Liver (tissue), 9 donors: Measurements from ENCODE around the gene KCNMB2. TPM values are rescaled to one million over a fixed set of nuclear protein-coding genes. Genes with fewer than 3 reads are reported as not detected.

Experiments
- DNase-seq: peaks from one replicate; pipeline ENCODE4 v3.0.0-alpha.2; 2017; ENCODE audit warnings: low spot score
- H3K27ac ChIP-seq, 2 donors: one replicate each; pipeline ENCODE4 v1.7.0; 2013; ENCODE audit warnings: inconsistent platforms in 2 of 2, low read length in 2 of 2, control low read depth in 1 of 2, low read depth in 1 of 2, mild to moderate bottlenecking in 1 of 2
- H3K27me3 ChIP-seq, 4 donors: one replicate each; pipeline versions ENCODE4 v1.6.1 to v1.7.0; 2013; ENCODE audit warnings: low read length in 3 of 4, inconsistent platforms in 1 of 4, mild to moderate bottlenecking in 1 of 4, moderate library complexity in 1 of 4; ENCODE audit not compliant: control insufficient read depth in 4 of 4, insufficient read depth in 4 of 4
- H3K36me3 ChIP-seq, 4 donors: one replicate each; pipeline versions ENCODE4 v1.6.1 to v1.7.0; 2013; ENCODE audit warnings: low read length in 3 of 4, mild to moderate bottlenecking in 3 of 4, low read depth in 1 of 4, moderate library complexity in 1 of 4; ENCODE audit not compliant: control insufficient read depth in 4 of 4, insufficient read depth in 3 of 4
- H3K4me1 ChIP-seq, 4 donors: one replicate each; pipeline versions ENCODE4 v1.6.1 to v1.7.0; 2013; ENCODE audit warnings: low read length in 3 of 4, mild to moderate bottlenecking in 3 of 4, moderate library complexity in 1 of 4; ENCODE audit not compliant: control insufficient read depth in 4 of 4, insufficient read depth in 4 of 4
- H3K4me3 ChIP-seq, 3 donors: one replicate each; pipeline versions ENCODE4 v1.6.1 to v1.7.0; 2013; ENCODE audit warnings: low read length in 3 of 3, control low read depth in 1 of 3, low read depth in 1 of 3, mild to moderate bottlenecking in 1 of 3
- H3K9ac ChIP-seq, 2 donors: one replicate each; pipeline ENCODE4 v1.7.0; 2013; ENCODE audit warnings: low read length in 2 of 2, mild to moderate bottlenecking in 2 of 2, moderate library complexity in 2 of 2, control low read depth in 1 of 2, low read depth in 1 of 2
- H3K9me3 ChIP-seq, 4 donors: one replicate each; pipeline versions ENCODE4 v1.6.1 to v1.7.0; 2013; ENCODE audit warnings: low read length in 3 of 4; ENCODE audit not compliant: control insufficient read depth in 4 of 4
- EGR1 ChIP-seq, 2 donors: IDR thresholded peaks; 2 replicates each; pipeline ENCODE4 v1.6.1; 2016 to 2018; ENCODE audit warnings: antibody characterized with exemption in 2 of 2, low read depth in 2 of 2
- FOXA1 ChIP-seq: IDR thresholded peaks from 2 replicates; pipeline ENCODE4 v1.6.1; 2016; ENCODE audit warnings: antibody characterized with exemption
- FOXA2 ChIP-seq: IDR thresholded peaks from 2 replicates; pipeline ENCODE4 v1.6.1; 2016; ENCODE audit warnings: antibody characterized with exemption
- GABPA ChIP-seq, 2 donors: IDR thresholded peaks in 1 of 2; conservative IDR thresholded peaks in 1 of 2; 2 replicates each; pipeline ENCODE4 v1.6.1; 2016; ENCODE audit warnings: antibody characterized with exemption in 2 of 2, mild to moderate bottlenecking in 1 of 2, moderate library complexity in 1 of 2
- HNF4A ChIP-seq, 2 donors: conservative IDR thresholded peaks; 2 replicates each; pipeline ENCODE4 v1.6.1; 2016; ENCODE audit warnings: antibody characterized with exemption in 2 of 2, mild to moderate bottlenecking in 2 of 2
- HNF4G ChIP-seq: IDR thresholded peaks from 2 replicates; pipeline ENCODE4 v1.6.1; 2016; ENCODE audit warnings: antibody characterized with exemption
- JUND ChIP-seq, 2 donors: IDR thresholded peaks; 2 replicates each; pipeline ENCODE4 v1.6.1; 2016; ENCODE audit warnings: antibody characterized with exemption in 2 of 2
- NR2F2 ChIP-seq: IDR thresholded peaks from 2 replicates; pipeline ENCODE4 v1.6.1; 2016; ENCODE audit warnings: antibody characterized with exemption
- RAD21 ChIP-seq, 2 donors: IDR thresholded peaks; 2 replicates each; pipeline ENCODE4 v1.6.1; 2016; ENCODE audit warnings: antibody characterized with exemption in 2 of 2, mild to moderate bottlenecking in 2 of 2
- RXRA ChIP-seq, 2 donors: IDR thresholded peaks; 2 replicates each; pipeline ENCODE4 v1.6.1; 2017 to 2018; ENCODE audit warnings: antibody characterized with exemption in 2 of 2, mild to moderate bottlenecking in 1 of 2
- SP1 ChIP-seq: IDR thresholded peaks from 2 replicates; pipeline ENCODE4 v1.6.1; 2018; ENCODE audit warnings: antibody characterized with exemption, mild to moderate bottlenecking
- TAF1 ChIP-seq: conservative IDR thresholded peaks from 2 replicates; pipeline ENCODE4 v1.6.1; 2016; ENCODE audit warnings: antibody characterized with exemption, mild to moderate bottlenecking
- YY1 ChIP-seq: IDR thresholded peaks from 2 replicates; pipeline ENCODE4 v1.6.1; 2016; ENCODE audit warnings: antibody characterized with exemption, mild to moderate bottlenecking
- polyA plus RNA-seq, 2 donors: library from polyadenylated mRNA; stranded (reverse) in 1 of 2; unstranded in 1 of 2; fragments of 200-250 nt in 1 of 2; fragments of >200 nt in 1 of 2; fragmentation: Nextera tagmentation in 1 of 2; extraction: Ambion mirVana in 1 of 2; gene quantifications; one replicate each; pipeline versions ENCODE4 v1.2.1 to v1.2.3, GENCODE V29; 2013 to 2015
- total RNA-seq, 2 donors: library from RNA; depleted of rRNA; stranded (reverse); fragments of >200 nt; gene quantifications; one replicate each; pipeline ENCODE4 v1.2.3, GENCODE V29; 2014
- TF ChIP-seq, protein P1 (sequence below): IDR thresholded peaks from 2 replicates; pipeline ENCODE4 v1.6.1; 2016; ENCODE audit warnings: antibody characterized with exemption, mild to moderate bottlenecking
- TF ChIP-seq, protein P2 (sequence below): IDR thresholded peaks from 2 replicates; pipeline ENCODE4 v1.6.1; 2016; ENCODE audit warnings: antibody characterized with exemption
- TF ChIP-seq, protein P3 (sequence below): IDR thresholded peaks from 2 replicates; pipeline ENCODE4 v1.6.1; 2016; ENCODE audit warnings: antibody characterized with exemption
- TF ChIP-seq, protein P4 (sequence below): IDR thresholded peaks from 2 replicates; pipeline ENCODE4 v1.6.1; 2016; ENCODE audit warnings: antibody characterized with exemption
- TF ChIP-seq, protein P5 (sequence below): fragments of 150-350 bp; IDR thresholded peaks from 2 replicates; pipeline ENCODE4 v1.5.1; 2017; ENCODE audit warnings: improper control_type of control experiment, low read depth, low read length; ENCODE audit not compliant: missing input control
- donor health status: healthy.
- donor health status: healthy.
- donor health status: healthy.
- donor health status: healthy.
- donor health status: healthy.

KCNMB2 gene
- total and polyA plus RNA-seq, 4 donors = 0.08 to 0.33 (median 0.16) TPM; not detected in 1

DNA sequence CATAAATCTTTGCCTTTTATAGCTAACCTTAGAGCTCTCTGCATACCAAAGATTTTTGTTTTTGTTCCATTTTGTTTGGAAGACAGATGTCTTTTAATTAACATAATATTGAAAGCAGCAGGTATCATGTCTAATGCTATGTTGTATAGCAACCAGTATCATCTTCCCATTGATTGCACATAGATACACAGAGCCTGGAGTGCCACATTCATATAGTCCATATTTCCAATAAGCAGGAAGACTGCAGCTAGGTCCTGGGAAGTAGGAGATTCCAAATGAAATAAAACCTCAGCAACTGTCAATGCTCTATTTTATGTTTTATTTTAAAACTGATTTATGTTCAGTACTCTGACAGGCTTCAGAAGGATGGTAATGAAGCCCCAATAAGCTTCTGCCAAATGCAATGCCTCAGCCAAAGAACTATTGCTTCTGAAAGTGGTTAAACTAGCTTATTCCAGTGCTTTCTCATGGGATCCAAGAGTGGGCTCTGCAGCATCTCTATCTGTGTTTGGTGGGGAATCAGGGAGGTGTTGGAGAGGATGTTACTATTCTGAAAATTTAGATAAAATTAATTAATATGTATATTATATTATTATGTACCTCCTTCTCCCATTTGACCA, 6.5 kb upstream of the KCNMB2 start:
- H3K4me3 ChIP-seq = no peak overlapping the region
- no peaks in the 10 kb centered on the region for H3K9me3 ChIP-seq
- no peak overlapping the region for H3K27ac ChIP-seq
- H3K4me1 ChIP-seq = no peaks in the 10 kb centered on the region
- H3K9ac ChIP-seq = no peak overlapping the region
- no peaks in the 10 kb centered on the region for H3K36me3 ChIP-seq
- DNase-seq = no peak
- TF ChIP-seq SP1 (no peak), HNF4G (no peak), HNF4A (conservative IDR thresholded peaks at IDR 0.05) (no peak), FOXA1 (no peak), TAF1 (no peak), RAD21 (IDR thresholded peaks at IDR 0.05) (no peak), YY1 (no peak), NR2F2 (no peak), JUND (IDR thresholded peaks at IDR 0.05) (no peak), FOXA2 (no peak), GABPA (IDR thresholded peaks at IDR 0.05 in 1 of 2, conservative IDR thresholded peaks at IDR 0.05 in 1 of 2) (no peak), RXRA (IDR thresholded peaks at IDR 0.05) (no peak), EGR1 (IDR thresholded peaks at IDR 0.05; ENCODE audit: low read depth in 2 of 2) (no peak)
- TF ChIP-seq, protein P1, sequence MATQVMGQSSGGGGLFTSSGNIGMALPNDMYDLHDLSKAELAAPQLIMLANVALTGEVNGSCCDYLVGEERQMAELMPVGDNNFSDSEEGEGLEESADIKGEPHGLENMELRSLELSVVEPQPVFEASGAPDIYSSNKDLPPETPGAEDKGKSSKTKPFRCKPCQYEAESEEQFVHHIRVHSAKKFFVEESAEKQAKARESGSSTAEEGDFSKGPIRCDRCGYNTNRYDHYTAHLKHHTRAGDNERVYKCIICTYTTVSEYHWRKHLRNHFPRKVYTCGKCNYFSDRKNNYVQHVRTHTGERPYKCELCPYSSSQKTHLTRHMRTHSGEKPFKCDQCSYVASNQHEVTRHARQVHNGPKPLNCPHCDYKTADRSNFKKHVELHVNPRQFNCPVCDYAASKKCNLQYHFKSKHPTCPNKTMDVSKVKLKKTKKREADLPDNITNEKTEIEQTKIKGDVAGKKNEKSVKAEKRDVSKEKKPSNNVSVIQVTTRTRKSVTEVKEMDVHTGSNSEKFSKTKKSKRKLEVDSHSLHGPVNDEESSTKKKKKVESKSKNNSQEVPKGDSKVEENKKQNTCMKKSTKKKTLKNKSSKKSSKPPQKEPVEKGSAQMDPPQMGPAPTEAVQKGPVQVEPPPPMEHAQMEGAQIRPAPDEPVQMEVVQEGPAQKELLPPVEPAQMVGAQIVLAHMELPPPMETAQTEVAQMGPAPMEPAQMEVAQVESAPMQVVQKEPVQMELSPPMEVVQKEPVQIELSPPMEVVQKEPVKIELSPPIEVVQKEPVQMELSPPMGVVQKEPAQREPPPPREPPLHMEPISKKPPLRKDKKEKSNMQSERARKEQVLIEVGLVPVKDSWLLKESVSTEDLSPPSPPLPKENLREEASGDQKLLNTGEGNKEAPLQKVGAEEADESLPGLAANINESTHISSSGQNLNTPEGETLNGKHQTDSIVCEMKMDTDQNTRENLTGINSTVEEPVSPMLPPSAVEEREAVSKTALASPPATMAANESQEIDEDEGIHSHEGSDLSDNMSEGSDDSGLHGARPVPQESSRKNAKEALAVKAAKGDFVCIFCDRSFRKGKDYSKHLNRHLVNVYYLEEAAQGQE = no peak
- TF ChIP-seq, protein P2, sequence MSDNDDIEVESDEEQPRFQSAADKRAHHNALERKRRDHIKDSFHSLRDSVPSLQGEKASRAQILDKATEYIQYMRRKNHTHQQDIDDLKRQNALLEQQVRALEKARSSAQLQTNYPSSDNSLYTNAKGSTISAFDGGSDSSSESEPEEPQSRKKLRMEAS = no peak
- TF ChIP-seq, protein P3, sequence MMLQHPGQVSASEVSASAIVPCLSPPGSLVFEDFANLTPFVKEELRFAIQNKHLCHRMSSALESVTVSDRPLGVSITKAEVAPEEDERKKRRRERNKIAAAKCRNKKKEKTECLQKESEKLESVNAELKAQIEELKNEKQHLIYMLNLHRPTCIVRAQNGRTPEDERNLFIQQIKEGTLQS = no peak
- TF ChIP-seq, protein P4, sequence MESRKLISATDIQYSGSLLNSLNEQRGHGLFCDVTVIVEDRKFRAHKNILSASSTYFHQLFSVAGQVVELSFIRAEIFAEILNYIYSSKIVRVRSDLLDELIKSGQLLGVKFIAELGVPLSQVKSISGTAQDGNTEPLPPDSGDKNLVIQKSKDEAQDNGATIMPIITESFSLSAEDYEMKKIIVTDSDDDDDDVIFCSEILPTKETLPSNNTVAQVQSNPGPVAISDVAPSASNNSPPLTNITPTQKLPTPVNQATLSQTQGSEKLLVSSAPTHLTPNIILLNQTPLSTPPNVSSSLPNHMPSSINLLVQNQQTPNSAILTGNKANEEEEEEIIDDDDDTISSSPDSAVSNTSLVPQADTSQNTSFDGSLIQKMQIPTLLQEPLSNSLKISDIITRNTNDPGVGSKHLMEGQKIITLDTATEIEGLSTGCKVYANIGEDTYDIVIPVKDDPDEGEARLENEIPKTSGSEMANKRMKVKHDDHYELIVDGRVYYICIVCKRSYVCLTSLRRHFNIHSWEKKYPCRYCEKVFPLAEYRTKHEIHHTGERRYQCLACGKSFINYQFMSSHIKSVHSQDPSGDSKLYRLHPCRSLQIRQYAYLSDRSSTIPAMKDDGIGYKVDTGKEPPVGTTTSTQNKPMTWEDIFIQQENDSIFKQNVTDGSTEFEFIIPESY = no peak
- TF ChIP-seq, protein P5, sequence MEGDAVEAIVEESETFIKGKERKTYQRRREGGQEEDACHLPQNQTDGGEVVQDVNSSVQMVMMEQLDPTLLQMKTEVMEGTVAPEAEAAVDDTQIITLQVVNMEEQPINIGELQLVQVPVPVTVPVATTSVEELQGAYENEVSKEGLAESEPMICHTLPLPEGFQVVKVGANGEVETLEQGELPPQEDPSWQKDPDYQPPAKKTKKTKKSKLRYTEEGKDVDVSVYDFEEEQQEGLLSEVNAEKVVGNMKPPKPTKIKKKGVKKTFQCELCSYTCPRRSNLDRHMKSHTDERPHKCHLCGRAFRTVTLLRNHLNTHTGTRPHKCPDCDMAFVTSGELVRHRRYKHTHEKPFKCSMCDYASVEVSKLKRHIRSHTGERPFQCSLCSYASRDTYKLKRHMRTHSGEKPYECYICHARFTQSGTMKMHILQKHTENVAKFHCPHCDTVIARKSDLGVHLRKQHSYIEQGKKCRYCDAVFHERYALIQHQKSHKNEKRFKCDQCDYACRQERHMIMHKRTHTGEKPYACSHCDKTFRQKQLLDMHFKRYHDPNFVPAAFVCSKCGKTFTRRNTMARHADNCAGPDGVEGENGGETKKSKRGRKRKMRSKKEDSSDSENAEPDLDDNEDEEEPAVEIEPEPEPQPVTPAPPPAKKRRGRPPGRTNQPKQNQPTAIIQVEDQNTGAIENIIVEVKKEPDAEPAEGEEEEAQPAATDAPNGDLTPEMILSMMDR = no peak
- no peaks in the 10 kb centered on the region for H3K27me3 ChIP-seq
